ENCODE measurements around the gene EML1.

The EML1 gene

DNA sequence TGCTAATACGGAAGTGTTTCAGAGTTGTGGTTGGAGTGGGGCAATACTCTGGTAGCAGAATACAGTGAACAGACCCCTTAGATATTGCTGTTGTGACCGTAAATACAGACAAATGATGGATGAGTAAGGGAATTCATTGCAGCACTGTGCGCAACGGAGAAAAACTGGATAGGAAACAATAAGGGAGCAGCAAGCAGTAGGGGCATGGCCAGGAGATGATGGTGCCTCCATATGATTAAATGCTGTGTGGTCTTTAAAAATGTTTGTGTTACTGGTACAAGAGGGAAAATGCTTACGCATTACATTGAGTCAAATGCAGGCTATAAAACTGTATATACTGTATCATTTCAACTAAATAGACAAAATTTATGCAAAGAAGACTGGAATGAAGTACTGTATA lies 61.6 kb downstream of the EML1 start:
- no peaks in the 10 kb centered on the region for H3K27me3 ChIP-seq (ENCODE audit: control insufficient read depth, insufficient read depth, low read length)
- H3K36me3 ChIP-seq (ENCODE audit: control insufficient read depth, insufficient read depth, low read length): no peaks in the 10 kb centered on the region
- no peaks in the 10 kb centered on the region for H3K4me1 ChIP-seq (ENCODE audit: control insufficient read depth, insufficient read depth, low read length)
- no peak overlapping the region for H3K9ac ChIP-seq (ENCODE audit: low read length)
- no peaks in the 10 kb centered on the region for H3K9me3 ChIP-seq (ENCODE audit: control insufficient read depth, low read length)
- no peak overlapping the region for H3K4me3 ChIP-seq (ENCODE audit: low read length)

DNA sequence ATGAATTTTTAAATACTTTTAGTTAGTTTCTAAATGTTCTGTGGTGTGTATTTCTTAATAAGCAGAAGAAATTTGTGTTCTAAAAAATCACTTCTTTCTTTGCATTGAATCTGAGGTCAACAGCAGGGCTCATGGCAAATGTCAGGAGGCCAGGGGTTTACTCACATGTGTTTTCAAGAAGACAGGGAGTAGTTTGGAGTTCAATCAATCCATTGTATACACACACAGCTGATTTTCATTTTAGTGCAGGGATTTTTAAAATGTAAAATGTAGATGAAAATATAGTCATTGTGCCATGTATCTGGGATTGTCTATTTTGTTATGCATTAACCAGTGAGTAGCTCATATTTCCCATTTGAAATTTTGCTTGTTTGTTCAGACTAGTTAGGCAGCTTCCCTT lies 62.1 kb downstream of the EML1 start:
- H3K9me3 ChIP-seq (ENCODE audit: control insufficient read depth, low read length): no peaks in the 10 kb centered on the region
- no peak overlapping the region for H3K4me3 ChIP-seq (ENCODE audit: low read length)
- no peaks in the 10 kb centered on the region for H3K27me3 ChIP-seq (ENCODE audit: control insufficient read depth, insufficient read depth, low read length)
- no peaks in the 10 kb centered on the region for H3K36me3 ChIP-seq (ENCODE audit: control insufficient read depth, insufficient read depth, low read length)
- no peak overlapping the region for H3K9ac ChIP-seq (ENCODE audit: low read length)
- H3K4me1 ChIP-seq (ENCODE audit: control insufficient read depth, insufficient read depth, low read length): no peaks in the 10 kb centered on the region

DNA sequence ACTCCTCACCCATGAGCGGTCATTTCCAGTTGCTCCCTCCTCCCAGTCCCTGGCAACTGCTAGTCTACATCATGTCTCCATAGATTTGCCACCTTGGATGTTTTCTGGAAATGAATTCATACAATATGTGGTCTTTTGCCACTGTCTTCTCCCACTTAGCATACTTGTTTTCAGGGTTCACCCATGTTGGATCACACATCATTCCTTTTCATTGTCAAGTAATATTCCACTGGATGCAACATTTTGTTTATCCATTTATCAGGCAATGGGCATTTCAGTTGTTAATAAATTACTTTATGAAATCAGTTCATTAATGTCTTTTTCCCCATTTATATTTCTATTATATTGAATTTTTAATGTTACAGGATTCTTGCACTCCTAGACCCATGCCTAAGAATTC lies 64.3 kb downstream of the EML1 start:
- Histone ChIP-seq H3K27me3 (ENCODE audit: control insufficient read depth, insufficient read depth, low read length) (no peaks in the 10 kb centered on the region), H3K9ac (ENCODE audit: low read length) (no peak overlapping the region), H3K9me3 (ENCODE audit: control insufficient read depth, low read length) (no peaks in the 10 kb centered on the region), H3K36me3 (ENCODE audit: control insufficient read depth, insufficient read depth, low read length) (no peaks in the 10 kb centered on the region), H3K4me1 (ENCODE audit: control insufficient read depth, insufficient read depth, low read length) (no peaks in the 10 kb centered on the region), H3K4me3 (ENCODE audit: low read length) (no peak overlapping the region)

DNA sequence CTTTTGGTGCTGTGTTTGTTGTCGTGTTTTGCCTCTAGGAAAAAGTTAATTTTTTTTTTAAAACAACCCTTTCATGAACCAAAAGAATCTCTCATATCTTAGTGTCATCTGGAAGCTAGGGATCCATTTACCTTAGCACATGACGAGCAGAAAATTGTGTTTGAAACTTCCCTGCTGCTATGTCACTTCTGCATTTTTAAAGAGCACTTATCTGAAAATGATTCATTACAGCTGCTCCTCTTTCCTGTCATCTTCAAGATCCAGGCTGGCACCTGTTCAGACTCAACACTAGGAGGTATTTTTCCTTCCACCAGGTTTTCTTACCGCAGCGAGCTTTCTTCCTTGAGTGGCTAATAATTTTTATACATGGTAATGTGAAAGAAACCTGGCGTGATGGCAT lies 67.0 kb downstream of the EML1 start:
- Histone ChIP-seq H3K27me3 (ENCODE audit: control insufficient read depth, insufficient read depth, low read length) (no peaks in the 10 kb centered on the region), H3K4me1 (ENCODE audit: control insufficient read depth, insufficient read depth, low read length) (no peaks in the 10 kb centered on the region), H3K36me3 (ENCODE audit: control insufficient read depth, insufficient read depth, low read length) (no peaks in the 10 kb centered on the region), H3K9ac (ENCODE audit: low read length) (no peak overlapping the region), H3K4me3 (ENCODE audit: low read length) (no peak overlapping the region), H3K9me3 (ENCODE audit: control insufficient read depth, low read length) (no peaks in the 10 kb centered on the region)

DNA sequence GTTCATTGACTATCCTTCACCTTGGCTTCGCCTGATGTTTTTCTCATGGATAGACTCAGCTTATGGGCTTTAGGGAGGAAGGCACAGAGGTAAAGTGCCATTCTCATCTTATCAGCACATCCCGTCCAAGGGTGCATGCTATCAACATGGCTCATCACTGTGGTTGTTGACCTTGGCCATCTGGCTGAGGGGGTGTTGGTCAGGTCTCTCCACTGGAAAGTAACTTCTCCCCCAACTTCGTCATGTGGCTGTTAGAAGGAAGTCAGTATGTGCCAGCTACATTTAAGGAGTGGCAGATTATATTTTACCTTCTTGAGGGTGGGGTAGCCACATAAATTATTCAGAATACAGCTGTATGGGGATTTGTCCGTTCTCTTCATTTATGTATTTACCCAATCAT lies 68.9 kb downstream of the EML1 start:
- Histone ChIP-seq H3K9ac (ENCODE audit: low read length) (no peak overlapping the region), H3K4me1 (ENCODE audit: control insufficient read depth, insufficient read depth, low read length) (no peaks in the 10 kb centered on the region), H3K4me3 (ENCODE audit: low read length) (no peak overlapping the region), H3K36me3 (ENCODE audit: control insufficient read depth, insufficient read depth, low read length) (no peaks in the 10 kb centered on the region), H3K9me3 (ENCODE audit: control insufficient read depth, low read length) (no peaks in the 10 kb centered on the region), H3K27me3 (ENCODE audit: control insufficient read depth, insufficient read depth, low read length) (no peaks in the 10 kb centered on the region)

DNA sequence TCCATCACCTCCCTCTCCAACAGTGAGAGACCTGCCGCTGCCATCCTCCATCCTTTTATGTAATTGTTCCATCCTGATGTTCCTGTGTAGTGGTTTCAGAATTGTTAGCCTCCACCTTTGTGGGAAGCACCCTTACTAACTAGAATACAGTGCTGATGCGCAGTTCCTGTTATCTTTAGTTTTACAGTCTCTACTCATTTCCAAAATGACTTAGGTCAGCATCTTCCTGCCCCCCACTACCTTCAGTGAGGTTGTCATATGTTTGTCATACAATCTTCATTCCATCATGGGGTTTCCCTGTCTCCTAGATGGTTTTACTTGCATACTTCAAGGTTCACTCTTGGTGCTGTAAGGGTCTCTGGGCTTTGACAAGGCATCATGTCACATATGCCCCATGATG lies 69.8 kb downstream of the EML1 start:
- Histone ChIP-seq H3K27me3 (ENCODE audit: control insufficient read depth, insufficient read depth, low read length) (no peaks in the 10 kb centered on the region), H3K9me3 (ENCODE audit: control insufficient read depth, low read length) (no peaks in the 10 kb centered on the region), H3K4me1 (ENCODE audit: control insufficient read depth, insufficient read depth, low read length) (no peaks in the 10 kb centered on the region), H3K9ac (ENCODE audit: low read length) (no peak overlapping the region), H3K36me3 (ENCODE audit: control insufficient read depth, insufficient read depth, low read length) (no peaks in the 10 kb centered on the region), H3K4me3 (ENCODE audit: low read length) (no peak overlapping the region)

DNA sequence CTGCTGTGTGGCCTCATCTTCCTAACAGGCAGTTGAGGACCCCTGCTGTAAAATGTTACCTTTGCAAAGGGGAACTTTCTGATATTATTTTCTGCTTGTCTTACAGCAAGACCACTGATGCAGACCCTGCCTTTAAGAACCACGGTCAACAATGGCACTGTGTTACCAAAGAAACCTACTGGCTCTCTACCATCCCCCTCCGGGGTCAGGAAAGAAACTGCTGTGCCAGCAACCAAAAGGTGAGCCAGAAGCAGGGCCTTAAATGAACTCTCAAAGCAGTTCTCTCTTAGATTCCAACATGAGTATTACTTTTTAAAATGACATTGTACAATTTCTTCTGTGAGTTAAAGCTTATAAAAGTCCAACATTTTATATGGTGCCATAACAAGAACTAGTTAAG lies 72.2 kb downstream of the EML1 start:
- H3K4me3 ChIP-seq (ENCODE audit: low read length): no peak overlapping the region
- H3K4me1 ChIP-seq (ENCODE audit: control insufficient read depth, insufficient read depth, low read length): no peaks in the 10 kb centered on the region
- no peaks in the 10 kb centered on the region for H3K36me3 ChIP-seq (ENCODE audit: control insufficient read depth, insufficient read depth, low read length)
- H3K9me3 ChIP-seq (ENCODE audit: control insufficient read depth, low read length): no peaks in the 10 kb centered on the region
- H3K27me3 ChIP-seq (ENCODE audit: control insufficient read depth, insufficient read depth, low read length): peaks cover 6% of the 10 kb centered on the region
- no peak overlapping the region for H3K9ac ChIP-seq (ENCODE audit: low read length)

DNA sequence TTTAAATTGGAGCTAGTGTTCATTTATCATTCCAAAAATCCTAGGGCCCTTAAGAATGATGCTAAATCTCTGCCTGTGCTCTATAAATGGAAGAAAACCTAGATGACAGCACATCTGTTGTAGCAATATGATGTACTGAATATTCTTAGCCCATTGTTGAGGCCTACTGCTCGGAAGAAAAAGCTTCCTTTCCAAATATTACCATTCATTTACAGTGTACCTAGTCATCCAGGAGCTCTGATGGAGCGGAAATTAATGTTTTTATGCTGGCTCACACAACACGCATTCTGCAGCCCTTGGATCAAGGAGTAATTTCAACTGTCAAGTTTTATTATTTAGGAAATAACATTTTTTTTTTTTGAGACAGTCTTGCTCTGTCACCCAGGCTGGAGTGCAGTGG lies 77.4 kb downstream of the EML1 start:
- Histone ChIP-seq H3K4me3 (ENCODE audit: low read length) (no peak overlapping the region), H3K9me3 (ENCODE audit: control insufficient read depth, low read length) (no peaks in the 10 kb centered on the region), H3K4me1 (ENCODE audit: control insufficient read depth, insufficient read depth, low read length) (no peaks in the 10 kb centered on the region), H3K27me3 (ENCODE audit: control insufficient read depth, insufficient read depth, low read length) (peaks cover 6% of the 10 kb centered on the region), H3K9ac (ENCODE audit: low read length) (no peak overlapping the region), H3K36me3 (ENCODE audit: control insufficient read depth, insufficient read depth, low read length) (no peaks in the 10 kb centered on the region)

DNA sequence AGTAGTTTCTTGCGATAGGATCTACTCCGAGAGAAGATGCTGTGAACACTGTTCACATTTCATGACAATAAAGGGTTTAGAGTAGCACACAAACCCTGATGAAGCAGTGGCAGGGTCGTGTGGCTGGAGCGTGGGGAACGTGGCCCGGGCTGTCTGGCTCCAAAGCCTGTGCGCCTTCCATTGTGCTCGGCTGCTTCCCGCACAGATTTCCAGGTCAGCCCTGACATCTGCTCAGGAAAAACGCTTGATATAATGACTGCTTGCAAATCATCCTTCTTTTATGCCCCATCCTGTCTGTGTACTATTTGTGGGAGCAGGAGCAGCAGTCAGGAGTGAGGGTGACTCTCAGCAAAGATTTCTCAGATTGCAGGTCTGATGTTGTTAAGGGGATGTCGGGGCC lies 78.6 kb downstream of the EML1 start:
- Histone ChIP-seq H3K36me3 (ENCODE audit: control insufficient read depth, insufficient read depth, low read length) (no peaks in the 10 kb centered on the region), H3K27me3 (ENCODE audit: control insufficient read depth, insufficient read depth, low read length) (peaks cover 6% of the 10 kb centered on the region), H3K4me3 (ENCODE audit: low read length) (no peak overlapping the region), H3K9me3 (ENCODE audit: control insufficient read depth, low read length) (no peaks in the 10 kb centered on the region), H3K4me1 (ENCODE audit: control insufficient read depth, insufficient read depth, low read length) (no peaks in the 10 kb centered on the region), H3K9ac (ENCODE audit: low read length) (no peak overlapping the region)

DNA sequence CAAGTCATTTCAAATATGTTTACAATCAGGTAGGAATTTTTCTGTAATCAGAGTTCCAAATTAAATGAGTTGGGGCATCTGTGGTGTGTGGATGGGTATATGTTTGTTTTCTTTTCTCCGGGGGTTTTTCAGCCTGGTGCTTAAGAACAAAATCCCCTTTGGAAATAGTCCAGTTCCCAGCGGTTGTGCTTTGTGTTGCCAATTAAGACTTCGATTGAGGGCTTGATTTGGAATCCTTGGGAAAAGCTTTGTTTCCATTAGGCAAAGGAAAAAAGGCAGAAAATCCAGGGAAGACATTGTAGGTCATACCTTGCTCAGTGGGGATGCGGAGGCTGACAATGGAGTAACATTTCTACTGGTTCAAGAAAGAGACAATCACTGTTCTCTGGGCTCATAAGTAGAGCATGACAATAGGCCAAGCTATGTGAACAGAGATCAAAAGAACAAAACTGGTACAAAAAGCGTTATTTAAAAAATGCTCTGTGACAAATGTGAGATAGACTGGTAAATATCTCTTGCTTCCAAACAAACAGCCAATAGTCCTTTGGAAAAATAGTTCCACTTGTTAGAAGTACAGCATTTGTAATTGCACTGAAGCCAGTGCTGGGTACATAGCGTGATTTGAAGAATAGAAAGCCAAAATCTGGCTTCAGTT lies 79.7 kb downstream of the EML1 start:
- Histone ChIP-seq H3K4me3 (ENCODE audit: low read length) (no peak overlapping the region), H3K4me1 (ENCODE audit: control insufficient read depth, insufficient read depth, low read length) (no peaks in the 10 kb centered on the region), H3K9ac (ENCODE audit: low read length) (no peak overlapping the region), H3K27me3 (ENCODE audit: control insufficient read depth, insufficient read depth, low read length) (peaks cover 9% of the 10 kb centered on the region), H3K9me3 (ENCODE audit: control insufficient read depth, low read length) (no peaks in the 10 kb centered on the region), H3K36me3 (ENCODE audit: control insufficient read depth, insufficient read depth, low read length) (no peaks in the 10 kb centered on the region)

DNA sequence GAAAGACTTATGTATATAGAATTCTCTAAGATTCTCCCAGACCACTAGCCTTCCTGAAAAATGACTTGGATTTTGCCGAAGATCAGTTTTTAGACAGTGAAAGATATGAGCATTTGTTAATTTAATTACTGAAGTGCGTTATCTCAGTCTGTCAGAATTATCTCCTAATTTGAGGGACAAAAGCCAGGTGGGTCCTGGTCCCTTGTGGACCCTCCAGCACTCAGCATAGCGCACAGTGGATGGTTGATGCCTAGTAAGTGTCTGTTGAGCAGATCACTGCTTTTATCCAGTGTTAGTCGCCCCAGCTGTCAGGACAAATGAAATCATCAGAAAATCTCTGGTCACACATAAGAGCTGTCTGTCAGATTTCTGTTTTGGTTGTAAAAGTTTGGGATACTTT lies 80.4 kb downstream of the EML1 start:
- Histone ChIP-seq H3K9me3 (ENCODE audit: control insufficient read depth, low read length) (no peaks in the 10 kb centered on the region), H3K36me3 (ENCODE audit: control insufficient read depth, insufficient read depth, low read length) (no peaks in the 10 kb centered on the region), H3K27me3 (ENCODE audit: control insufficient read depth, insufficient read depth, low read length) (peaks cover 16% of the 10 kb centered on the region), H3K4me3 (ENCODE audit: low read length) (no peak overlapping the region), H3K4me1 (ENCODE audit: control insufficient read depth, insufficient read depth, low read length) (no peaks in the 10 kb centered on the region), H3K9ac (ENCODE audit: low read length) (no peak overlapping the region)

DNA sequence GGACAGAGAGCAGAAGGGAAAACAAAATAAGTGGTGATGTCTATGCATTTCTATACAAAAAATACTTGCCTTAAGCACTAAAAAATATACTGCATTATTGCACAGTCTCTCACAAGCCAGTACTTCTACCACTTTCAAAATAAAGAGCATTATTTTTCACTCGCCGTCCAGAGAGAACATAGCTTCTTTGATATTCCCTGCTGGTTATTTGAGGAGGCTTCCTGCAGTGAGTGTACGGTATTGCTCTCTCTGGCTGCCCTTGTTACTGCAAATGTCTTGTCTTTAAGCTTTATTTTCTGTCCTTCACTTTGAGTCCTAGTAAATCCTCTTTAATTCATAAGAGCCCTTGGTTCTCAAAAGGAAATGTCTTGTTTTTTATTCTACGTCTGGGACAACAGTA lies 81.1 kb downstream of the EML1 start:
- Histone ChIP-seq H3K9me3 (ENCODE audit: control insufficient read depth, low read length) (no peaks in the 10 kb centered on the region), H3K4me3 (ENCODE audit: low read length) (no peak overlapping the region), H3K27me3 (ENCODE audit: control insufficient read depth, insufficient read depth, low read length) (peaks cover 15% of the 10 kb centered on the region), H3K9ac (ENCODE audit: low read length) (no peak overlapping the region), H3K36me3 (ENCODE audit: control insufficient read depth, insufficient read depth, low read length) (no peaks in the 10 kb centered on the region), H3K4me1 (ENCODE audit: control insufficient read depth, insufficient read depth, low read length) (no peaks in the 10 kb centered on the region)

DNA sequence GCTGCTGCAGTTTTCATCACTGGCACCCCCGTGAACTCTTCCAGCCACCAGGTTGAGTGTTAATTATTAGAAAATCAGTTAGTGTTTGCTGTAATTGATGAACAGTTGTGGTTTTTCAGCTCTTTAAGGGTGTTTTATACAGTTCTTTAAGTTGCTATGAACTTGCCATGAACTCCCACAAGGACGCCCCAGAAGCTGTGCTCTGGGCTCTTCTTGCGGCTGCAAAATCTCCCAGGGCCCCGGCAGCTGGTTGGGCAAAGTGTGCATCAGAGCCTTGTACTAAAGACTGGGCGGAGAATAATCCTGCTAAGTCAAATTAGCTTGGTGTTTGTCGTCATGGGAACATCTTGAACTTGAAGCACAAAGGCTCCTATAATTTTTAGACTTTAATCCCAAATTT lies 82.2 kb downstream of the EML1 start:
- H3K9ac ChIP-seq (ENCODE audit: low read length): no peak overlapping the region
- H3K9me3 ChIP-seq (ENCODE audit: control insufficient read depth, low read length): no peaks in the 10 kb centered on the region
- H3K4me3 ChIP-seq (ENCODE audit: low read length): no peak overlapping the region
- peaks cover 10% of the 10 kb centered on the region for H3K4me1 ChIP-seq (ENCODE audit: control insufficient read depth, insufficient read depth, low read length)
- H3K27me3 ChIP-seq (ENCODE audit: control insufficient read depth, insufficient read depth, low read length): peaks cover 15% of the 10 kb centered on the region
- no peaks in the 10 kb centered on the region for H3K36me3 ChIP-seq (ENCODE audit: control insufficient read depth, insufficient read depth, low read length)

Data from mucosa of stomach (tissue), 1 donor.